MCF 10A (cell line): Measurements from ENCODE around the gene GPX4. TPM values are rescaled to one million over a fixed set of nuclear protein-coding genes. Genes with fewer than 3 reads are reported as not detected.
A peak's percentile ranks its signal among the peaks of the same experiment; 100 is the strongest.

Experiments used
- BruUV-seq: library from RNA; stranded (reverse); fragments of 400-500 nt; replicated peaks from 2 replicates; lab custom pipeline; 2021; lab: Mats Ljungman, UMichigan
- CTCF ChIA-PET: fragments of 300-600 bp; sonication (Branson Sonifier 250); formaldehyde crosslinking; extraction: SDS; loops from one replicate; lab custom pipeline; 2021; ENCODE audit warnings: antibody characterized with exemption, inconsistent platforms; lab: Yijun Ruan, JAX
- POLR2A ChIA-PET: fragments of 300-600, 350-650 bp; sonication (Branson Sonifier 250); formaldehyde crosslinking; extraction: SDS; loops from one replicate; lab custom pipeline; 2020; ENCODE audit warnings: antibody characterized with exemption, inconsistent platforms; lab: Yijun Ruan, JAX
- DNase-seq: peaks from one replicate; pipeline ENCODE4 v3.0.0-alpha.2; 2018; ENCODE audit not compliant: unreplicated experiment
- H3K27ac Mint-ChIP-seq: one replicate; pipeline ENCODE4 v1.8.0; 2022; ENCODE audit warnings: mild to moderate bottlenecking, low read depth, mixed read lengths; ENCODE audit not compliant: unreplicated experiment
- H3K27me3 Mint-ChIP-seq: one replicate; pipeline ENCODE4 v1.8.0; 2022; ENCODE audit warnings: mixed read lengths; ENCODE audit not compliant: insufficient read depth, unreplicated experiment
- H3K36me3 Mint-ChIP-seq: one replicate; pipeline ENCODE4 v1.8.0; 2022; ENCODE audit warnings: mild to moderate bottlenecking, moderate library complexity, mixed read lengths; ENCODE audit not compliant: insufficient read depth, unreplicated experiment
- H3K4me1 Mint-ChIP-seq: one replicate; pipeline ENCODE4 v1.8.0; 2022; ENCODE audit warnings: mixed read lengths; ENCODE audit not compliant: insufficient read depth, unreplicated experiment
- H3K4me3 Mint-ChIP-seq: one replicate; pipeline ENCODE4 v1.8.0; 2022; ENCODE audit warnings: mild to moderate bottlenecking, moderate library complexity, mixed read lengths; ENCODE audit not compliant: unreplicated experiment
- H3K9me3 Mint-ChIP-seq: one replicate; pipeline ENCODE4 v1.8.0; 2022; ENCODE audit warnings: mixed read lengths; ENCODE audit not compliant: unreplicated experiment
- intact Hi-C: fragments of 100-400 bp; cut with micrococcal nuclease; formaldehyde crosslinking; loops from 2 replicates; pipeline ENCODE4 v1.14.1; 2022
- total RNA-seq: library from RNA; stranded (reverse); gene quantifications from 2 replicates; pipeline ENCODE4 v1.2.3, GENCODE V29; 2022
- TF ChIP-seq, protein P1 (sequence below): fragments of 200-600 bp; IDR thresholded peaks from one replicate; pipeline ENCODE4 v1.8.0; 2022; ENCODE audit warnings: antibody characterized with exemption, mild to moderate bottlenecking; ENCODE audit not compliant: unreplicated experiment

Gene GPX4
- total RNA-seq, 1 experiment from 2014 or later = 191 TPM

DNA sequence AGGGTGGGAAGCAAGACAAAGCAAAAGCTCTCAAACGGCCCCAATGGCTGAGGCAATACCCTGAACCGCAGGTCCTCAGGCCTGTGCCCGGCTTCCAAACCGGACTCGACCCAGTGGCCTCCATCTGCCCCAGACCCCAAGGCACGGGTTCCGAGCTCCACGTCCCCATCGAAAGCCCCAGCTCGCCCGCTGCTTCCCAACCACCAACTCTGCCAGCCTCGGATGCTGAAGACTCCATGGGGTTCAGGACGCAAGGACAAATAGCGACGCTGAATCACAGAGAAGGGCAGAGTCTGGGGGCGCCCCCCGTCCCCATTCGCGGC is 9.2 kb upstream of the GPX4 start:
- TF ChIP-seq, protein P1, sequence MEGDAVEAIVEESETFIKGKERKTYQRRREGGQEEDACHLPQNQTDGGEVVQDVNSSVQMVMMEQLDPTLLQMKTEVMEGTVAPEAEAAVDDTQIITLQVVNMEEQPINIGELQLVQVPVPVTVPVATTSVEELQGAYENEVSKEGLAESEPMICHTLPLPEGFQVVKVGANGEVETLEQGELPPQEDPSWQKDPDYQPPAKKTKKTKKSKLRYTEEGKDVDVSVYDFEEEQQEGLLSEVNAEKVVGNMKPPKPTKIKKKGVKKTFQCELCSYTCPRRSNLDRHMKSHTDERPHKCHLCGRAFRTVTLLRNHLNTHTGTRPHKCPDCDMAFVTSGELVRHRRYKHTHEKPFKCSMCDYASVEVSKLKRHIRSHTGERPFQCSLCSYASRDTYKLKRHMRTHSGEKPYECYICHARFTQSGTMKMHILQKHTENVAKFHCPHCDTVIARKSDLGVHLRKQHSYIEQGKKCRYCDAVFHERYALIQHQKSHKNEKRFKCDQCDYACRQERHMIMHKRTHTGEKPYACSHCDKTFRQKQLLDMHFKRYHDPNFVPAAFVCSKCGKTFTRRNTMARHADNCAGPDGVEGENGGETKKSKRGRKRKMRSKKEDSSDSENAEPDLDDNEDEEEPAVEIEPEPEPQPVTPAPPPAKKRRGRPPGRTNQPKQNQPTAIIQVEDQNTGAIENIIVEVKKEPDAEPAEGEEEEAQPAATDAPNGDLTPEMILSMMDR = no peak
- Mint-ChIP-seq H3K27ac (peak overlapping the region; percentile 96), H3K4me1 (peaks cover 24% of the 10 kb centered on the region), H3K27me3 (no peaks in the 10 kb centered on the region), H3K4me3 (peak overlapping the region; percentile 90), H3K9me3 (peaks cover 6% of the 10 kb centered on the region), H3K36me3 (peaks cover 41% of the 10 kb centered on the region)
- DNase-seq = no peak
- ChIA-PET CTCF (interaction anchor here (0.6 to 2.0 kb wide), 7 partner anchors 10 to 180 kb away, joined by 3 to 9 read pairs (median 3); no protein-coding TSS in a partner anchor), POLR2A (interaction anchor here (0.6 to 3.2 kb wide), 15 partner anchors 9 to 159 kb away, joined by 3 to 19 read pairs (median 5); partner anchors contain the start of genes CNN2 and GPX4)
- TSS peak; percentile 30 for BruUV-seq
- intact Hi-C loops = loop anchor here (2.0 kb wide), 1 partner anchor 74 kb away; the partner anchor contains the start of genes RNU6-2 and TMEM259

DNA sequence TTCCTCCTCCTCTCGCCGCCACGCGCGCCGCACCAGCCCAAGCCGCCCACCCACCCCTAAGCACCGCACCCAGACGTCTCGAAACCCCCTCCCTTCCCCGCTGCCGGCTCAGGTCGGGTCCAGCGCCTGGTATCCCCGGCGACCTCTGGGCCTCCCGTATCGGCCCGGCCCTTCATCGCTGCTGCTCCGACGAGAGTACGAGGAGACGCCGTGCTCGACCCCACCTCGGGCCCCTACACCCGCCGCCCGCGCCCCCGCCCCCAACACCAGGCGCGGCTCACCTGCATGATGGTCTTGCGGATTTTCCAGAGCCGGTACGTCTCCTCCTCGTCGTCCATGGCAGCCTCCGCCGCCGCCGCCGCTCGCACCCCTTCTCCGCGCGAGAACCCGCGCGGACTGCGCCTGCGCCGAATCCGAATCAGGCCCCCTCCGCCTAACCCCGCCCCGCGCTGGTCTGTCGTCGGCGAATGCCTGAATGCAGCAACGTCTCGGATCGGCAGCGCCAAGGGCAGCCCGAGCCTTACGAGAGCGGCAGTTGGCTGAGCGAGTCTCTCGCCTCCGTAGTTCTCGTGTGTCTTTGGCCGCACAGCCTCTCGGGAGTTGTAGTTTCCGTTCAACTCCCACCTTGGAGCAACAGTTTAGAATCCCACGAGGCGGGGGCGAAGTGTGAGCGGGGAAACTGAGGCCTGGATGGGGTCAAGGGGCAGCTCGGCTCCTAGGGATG is 8.7 kb upstream of the GPX4 start, which contains the start of gene POLR2E:
Gene POLR2E (minus strand): TSS at position 398 of the 724 bp plus-strand sequence. CDS start 60 bp downstream, at position 338.
- Mint-ChIP-seq H3K9me3 (peaks cover 6% of the 10 kb centered on the region), H3K4me3 (peak within 1 kb of the TSS; percentile 90), H3K36me3 (peaks cover 46% of the 10 kb centered on the region), H3K27me3 (no peaks in the 10 kb centered on the region), H3K4me1 (peaks cover 24% of the 10 kb centered on the region), H3K27ac (peak within 1 kb of the TSS; percentile 96)
- TF ChIP-seq, protein P1 = no peak
- BruUV-seq = no TSS peak
- intact Hi-C loops = loop anchor here (2.0 kb wide), 1 partner anchor 74 kb away; the partner anchor contains the start of genes RNU6-2 and TMEM259
- DNase-seq = peak; percentile 98
- ChIA-PET POLR2A (interaction anchor here (0.7 to 3.2 kb wide), 14 partner anchors 8 to 158 kb away, joined by 3 to 19 read pairs (median 4); partner anchors contain the start of gene GPX4), CTCF (interaction anchor here (0.6 to 1.0 kb wide), 5 partner anchors 36 to 171 kb away, joined by 3 to 5 read pairs (median 3); no protein-coding TSS in a partner anchor)

DNA sequence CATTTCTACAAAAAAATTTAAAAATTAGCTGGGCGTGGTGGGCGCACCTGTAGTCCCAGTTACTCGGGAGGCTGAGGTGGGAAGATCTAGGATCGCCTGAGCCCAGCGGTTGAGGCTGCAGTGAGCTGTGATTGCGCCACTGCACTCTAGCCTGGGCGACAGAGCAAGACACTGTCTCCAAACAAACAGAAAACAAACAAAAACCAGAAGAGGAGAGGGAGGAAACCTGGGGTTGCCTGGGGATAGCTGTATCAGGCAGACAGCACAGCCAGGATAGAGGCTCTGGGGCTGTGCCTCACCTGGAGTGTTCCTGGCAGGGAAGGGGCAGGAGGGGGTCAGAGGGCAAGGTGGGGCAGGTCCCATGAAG is 6.0 kb upstream of the GPX4 start:
- Mint-ChIP-seq H3K4me1 (peaks cover 30% of the 10 kb centered on the region), H3K4me3 (no peak overlapping the region), H3K36me3 (peaks cover 44% of the 10 kb centered on the region), H3K9me3 (peaks cover 6% of the 10 kb centered on the region), H3K27me3 (no peaks in the 10 kb centered on the region), H3K27ac (no peak overlapping the region)
- TF ChIP-seq, protein P1 = no peak
- intact Hi-C loops = no loop called here
- DNase-seq = no peak
- CTCF ChIA-PET = interaction anchor here (0.6 to 0.8 kb wide), 4 partner anchors 23 to 295 kb away, joined by 3 to 6 read pairs (median 4); no protein-coding TSS in a partner anchor
- POLR2A ChIA-PET = interaction anchor here (0.6 to 1.6 kb wide), 5 partner anchors 15 to 171 kb away, joined by 3 to 6 read pairs (median 4); partner anchors contain the start of genes CIRBP and CNN2
- no TSS peak for BruUV-seq
